T-helper 9 cell (primary cell): Measurements from ENCODE around the gene ATP1B1.

ENCODE experiments used
- DNase-seq: peaks from one replicate; pipeline ENCODE4 v3.0.0-alpha.2; 2020

Gene ATP1B1

DNA sequence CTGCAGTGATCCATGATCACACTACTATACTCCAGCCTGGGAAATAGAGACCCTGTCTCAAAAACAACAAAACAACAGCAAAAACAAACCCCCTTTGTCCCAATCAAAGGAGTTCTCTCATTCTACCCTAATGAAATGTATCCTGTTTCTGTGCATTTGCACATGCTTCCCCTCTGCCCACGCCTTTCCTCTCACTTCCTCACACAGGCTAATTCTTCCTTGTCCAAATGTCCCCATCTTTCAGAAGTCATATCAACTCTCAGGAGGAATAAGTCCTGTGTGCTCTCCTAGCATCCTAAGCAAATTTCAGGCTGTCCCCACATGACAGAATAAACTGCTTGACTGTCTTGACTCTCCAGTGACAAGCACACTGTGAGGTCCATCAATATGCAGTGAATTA is 8.1 kb upstream of the ATP1B1 start:
- DNase-seq = no peak

DNA sequence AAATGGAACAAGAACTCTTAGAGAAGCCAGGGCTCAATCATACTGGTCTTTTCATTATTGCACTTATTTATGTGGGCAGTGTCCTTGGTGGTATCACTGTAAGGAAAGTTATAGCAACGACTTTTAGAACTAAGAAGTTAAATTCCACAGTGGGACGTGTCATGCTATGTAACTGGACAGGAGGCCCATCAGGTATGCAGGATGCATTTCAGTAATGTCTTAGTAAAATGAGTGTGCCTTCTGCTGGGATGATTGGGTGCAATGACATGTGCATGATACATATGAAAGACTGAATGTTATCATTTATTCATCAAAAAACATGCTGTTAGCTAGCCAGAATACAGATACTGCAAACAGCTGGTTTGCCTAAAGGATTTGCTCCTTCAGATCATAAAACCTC is 6.9 kb upstream of the ATP1B1 start:
- no peak for DNase-seq

DNA sequence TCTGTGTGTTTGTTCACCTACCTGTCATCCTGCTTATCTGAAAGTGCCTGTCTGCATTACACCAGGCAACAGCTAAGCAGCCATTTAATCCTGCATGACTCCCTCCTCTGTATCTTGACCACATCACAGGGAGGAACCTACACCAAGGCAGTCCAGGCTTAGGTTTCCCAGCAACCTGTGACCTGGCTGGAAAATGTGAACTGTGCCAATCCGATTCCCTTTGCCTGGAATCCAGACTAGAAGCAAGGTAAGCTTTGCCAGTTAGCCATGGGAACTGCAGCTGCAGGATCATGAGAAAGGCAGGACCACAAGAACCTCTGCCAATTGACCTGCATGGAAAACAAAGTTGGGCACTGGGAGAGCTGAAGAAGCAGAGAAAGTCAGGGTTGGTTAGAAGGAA is 6.3 kb upstream of the ATP1B1 start:
- DNase-seq = no peak

DNA sequence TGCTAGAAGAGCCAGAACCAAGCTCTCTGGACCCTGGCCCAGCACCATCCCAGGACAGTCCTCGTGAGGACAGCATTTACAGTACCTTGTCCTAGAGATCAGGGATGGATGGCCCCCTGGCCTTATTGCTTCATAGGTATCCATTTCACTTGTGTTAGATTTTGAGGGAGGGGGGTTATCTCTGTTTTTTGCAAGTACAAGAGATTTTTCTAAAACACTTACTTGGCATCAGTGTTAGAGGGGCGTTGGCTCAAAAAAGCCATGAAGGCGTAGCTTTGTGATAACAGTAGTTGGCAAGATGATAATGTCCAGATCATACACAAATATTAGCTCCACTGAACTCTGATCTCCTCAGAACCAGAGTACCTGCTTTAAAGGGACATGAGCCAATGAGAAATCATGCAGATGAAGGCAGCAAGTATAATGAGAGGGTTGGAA is 5.8 kb upstream of the ATP1B1 start:
- no peak for DNase-seq

DNA sequence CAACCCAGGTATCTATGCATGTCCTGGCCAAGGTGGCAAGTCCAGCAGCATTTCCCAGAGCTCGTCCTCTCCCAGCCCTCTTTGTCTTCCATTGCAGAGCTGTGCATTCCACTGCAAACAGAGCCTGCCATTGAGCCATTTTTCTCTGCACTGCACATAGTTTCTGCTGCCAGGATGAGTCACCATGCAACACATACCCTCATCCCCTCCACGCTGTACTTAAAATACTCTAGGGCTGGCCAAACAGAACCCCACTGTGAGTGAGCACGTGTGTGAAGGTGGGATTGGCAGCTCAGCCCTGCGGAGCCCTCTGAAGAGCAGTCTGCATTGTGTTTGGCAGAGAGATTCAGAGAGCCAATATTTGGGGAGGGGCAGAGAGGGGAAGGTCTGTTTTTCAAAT is 3.9 kb upstream of the ATP1B1 start:
- no peak for DNase-seq

DNA sequence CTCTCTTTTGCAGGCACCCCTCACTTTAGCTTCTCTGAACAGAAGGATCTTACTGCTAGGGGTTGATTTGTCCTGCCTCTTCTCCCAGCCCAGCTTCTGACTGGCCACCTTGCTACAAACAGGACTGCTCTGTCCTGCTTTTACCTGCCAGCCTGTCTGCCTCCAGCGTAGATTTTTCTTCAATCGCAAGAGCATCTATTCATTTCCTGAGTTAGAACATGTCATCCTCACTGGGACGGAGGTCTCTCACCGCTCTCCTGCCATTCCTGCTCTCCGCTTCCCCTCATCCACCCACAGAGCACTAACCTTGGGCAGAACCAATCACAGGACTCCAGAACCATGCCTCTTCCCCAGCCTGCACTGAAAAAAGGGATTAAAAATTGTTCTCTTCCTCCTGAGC is 3.5 kb upstream of the ATP1B1 start:
- DNase-seq = no peak

DNA sequence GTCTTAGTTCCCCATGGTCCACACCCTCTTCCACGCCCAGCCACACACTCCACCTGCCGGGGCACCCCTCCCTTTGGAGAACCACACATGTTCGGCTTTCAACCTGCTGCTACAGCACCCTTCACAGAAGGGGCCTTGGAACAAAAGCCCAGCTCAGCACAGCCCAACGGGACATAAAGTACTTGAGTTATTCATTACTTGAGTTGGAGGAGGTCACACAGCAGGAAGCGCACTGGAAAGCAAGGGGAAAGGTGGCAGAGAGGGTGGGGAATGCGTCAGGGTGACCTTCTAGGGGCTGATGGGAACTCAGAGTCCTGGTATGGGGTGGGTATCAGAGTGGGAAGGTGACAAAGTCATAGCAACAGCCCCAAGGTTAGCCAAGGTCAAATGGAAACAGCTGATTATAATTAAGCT is 3.0 kb upstream of the ATP1B1 start:
- no peak for DNase-seq

DNA sequence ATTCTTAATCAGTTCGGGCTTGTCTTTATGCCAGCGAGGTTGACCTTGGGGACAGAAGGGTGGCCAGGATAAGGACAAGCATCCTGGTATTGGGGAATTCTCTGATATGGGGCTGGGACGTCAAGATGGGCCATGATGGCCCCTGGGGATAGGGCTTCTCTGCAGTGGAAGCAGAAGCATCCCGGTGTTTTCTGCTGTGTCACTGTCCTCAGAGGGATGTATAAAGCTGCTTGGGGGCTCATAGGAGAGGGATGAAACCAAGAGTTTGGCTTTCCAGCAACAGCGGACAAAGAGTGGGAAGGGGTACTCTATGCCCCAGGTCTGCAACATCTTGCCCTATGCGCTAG is 1.4 kb upstream of the ATP1B1 start:
- no peak for DNase-seq

DNA sequence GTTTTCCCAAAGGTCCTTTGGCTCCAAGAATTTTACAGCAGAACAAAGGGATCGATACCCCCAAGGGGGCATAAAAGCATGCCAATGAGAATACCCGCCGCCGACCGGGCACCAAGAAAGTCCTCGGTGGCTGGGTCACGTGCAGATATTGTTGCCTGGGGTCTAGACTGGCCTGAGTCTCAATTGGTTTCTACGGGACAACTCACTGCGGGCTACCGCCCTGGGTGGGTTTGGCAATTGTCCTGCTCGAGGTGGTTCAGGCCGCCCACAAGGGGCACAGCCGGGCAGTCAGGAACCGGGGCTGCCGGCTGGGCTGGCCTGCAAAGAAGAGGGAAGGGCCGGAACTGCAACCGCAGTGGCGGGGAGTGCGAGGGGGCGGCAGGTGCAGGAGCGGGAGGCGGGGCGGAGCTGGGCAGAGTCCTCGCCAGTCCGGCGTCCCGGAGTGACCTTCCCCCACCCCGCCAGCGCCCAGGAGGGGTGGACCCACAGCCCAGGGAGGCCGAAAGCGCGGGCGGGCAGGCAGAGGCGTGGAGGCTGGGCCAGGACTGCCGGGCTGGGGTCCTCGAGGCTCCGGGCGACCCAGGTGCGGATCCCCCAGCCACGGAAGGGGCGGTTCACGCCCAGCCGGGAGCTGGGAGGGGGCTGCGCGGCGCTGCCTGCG is 926 bp upstream of the ATP1B1 start:
- DNase-seq = peak; percentile 33

DNA sequence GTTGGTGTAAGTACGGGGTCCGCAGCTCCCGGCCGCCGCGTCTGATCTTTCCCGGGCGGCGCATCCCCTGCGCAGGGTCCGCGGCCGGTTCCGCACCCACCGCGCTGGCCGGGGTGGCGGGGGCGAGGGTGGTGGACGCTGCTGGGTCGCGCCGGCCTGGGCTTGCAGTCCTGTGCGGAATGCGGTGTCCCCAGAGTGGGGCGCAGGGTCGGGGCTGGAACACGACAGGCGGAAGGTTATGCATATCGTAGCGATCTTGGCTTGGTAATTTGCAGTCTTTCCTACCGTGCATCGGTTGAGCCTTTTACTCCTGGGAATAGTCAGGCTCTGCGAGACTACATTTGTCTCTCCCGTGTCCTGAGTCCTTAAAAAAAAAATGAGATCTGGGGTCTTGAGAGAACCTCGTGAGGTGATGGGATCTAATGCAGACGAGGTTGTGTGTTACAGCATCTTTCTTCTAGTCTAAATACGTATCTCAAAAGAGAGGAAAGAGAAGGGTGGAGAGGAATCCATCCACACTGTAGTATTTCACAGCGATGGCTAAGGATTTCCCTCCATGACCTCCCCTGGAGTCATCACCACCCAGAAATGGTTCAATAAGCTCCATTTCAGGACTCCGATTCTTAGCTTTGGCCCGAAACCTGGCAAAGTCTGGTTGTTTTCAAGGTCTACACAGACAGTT is 572 bp downstream of the ATP1B1 start:
- no peak for DNase-seq

DNA sequence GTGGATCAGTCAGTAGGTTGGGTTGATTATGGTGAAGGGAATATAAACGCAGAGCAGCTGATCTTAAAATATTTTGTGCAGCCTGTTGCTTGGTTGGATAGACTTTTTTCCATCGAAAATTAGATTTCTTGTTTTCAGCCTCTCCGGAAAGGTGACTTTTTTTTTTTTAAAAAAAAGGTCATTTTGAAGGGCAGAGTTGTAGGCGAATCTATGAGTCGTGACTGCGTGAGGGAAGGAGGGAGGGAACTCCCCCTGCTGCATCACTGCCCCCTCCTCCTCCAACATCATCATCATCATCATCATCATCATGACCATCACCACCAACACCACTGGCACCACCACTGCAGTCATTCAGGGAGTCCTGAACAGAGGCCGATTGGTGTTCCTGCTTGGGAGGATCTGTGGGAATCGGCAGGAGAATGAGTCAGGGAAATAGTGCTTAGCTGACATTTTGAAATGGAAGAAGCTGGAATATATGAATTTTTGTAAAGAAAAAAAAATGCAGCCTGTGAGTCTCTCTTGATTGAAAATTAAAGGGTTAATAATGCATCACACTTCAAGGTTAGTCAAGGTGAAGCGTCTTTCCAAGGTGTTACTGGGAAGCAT is 1.2 kb downstream of the ATP1B1 start:
- no peak for DNase-seq

DNA sequence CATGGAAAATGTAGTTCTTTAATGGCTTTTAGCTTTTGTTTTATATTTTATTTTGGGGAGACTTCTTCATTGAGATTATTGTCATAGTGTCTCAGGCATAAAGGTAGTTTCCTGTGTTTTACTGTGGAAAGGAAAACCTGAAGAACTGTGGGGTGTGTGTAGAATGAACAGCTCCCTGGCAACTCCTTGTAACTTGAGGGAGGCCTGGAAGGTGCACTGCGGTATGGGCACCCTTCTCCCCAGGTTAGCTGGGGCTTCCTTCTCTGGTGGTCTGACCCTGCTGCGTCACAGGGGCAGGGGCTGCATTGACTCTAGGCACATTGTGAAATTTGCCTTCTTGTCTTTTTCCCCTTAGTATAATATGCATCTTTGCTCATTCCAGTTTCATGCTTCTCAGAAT is 1.7 kb downstream of the ATP1B1 start:
- no peak for DNase-seq

DNA sequence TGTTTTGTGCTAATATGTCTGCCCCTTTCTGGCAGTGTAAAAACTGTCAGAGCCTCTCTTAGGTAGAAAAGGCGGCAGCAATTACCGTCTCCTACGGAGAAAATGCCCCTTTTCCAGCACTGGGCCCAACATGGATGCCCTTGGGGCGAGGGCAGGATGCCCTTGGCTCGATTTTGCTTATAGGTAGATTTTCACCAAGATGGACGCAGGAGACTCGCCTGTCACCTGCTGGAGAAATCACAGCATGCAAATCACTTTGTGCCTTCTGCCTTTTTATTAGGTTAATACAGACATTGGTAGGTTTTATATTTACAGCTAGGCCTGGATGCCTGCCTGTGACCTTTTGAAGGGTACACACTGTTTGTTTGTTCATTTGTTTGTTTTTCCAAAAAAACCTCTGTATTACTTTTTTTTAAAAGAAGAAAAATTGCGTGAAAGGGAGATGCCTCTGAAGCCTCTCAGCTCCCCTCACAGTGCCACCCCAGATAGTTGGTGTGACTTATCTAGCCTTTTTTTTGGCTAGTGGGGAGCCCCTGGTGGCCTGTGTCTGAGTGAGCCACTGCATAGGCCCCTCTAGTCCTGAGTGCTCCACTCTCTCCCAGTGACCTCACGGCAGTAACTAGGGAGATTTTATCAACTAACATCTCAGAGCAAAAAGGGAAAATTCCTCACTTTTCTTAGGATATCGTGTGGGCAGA is 2.5 kb downstream of the ATP1B1 start:
- DNase-seq = no peak

DNA sequence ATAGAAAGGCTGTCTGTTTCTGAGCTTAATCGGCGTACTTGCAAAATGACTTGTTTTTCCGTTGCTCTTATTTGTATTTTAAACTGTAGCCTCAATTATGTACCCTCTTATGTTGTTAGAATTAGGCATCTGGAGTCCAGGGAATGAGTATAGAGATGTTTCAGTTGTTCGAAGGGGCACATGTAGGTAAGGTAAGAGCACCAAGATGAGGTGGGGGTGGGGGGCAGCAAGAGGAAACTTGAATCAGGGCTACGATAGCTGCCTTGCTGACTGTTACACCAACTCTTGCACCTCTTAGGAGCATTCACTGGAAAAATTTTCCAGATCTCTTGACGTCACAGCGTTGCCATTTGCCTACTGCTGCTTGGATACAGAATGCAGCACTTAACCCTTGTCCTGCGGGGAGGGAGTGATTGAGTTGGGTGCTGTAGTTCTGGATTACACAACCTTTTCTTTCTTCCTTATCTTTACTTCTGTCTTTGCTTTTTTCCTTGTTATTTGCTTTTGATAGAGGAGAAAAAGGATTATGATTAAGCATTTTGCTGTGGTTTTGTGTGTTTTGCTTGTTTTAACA is 3.2 kb downstream of the ATP1B1 start:
- no peak for DNase-seq

DNA sequence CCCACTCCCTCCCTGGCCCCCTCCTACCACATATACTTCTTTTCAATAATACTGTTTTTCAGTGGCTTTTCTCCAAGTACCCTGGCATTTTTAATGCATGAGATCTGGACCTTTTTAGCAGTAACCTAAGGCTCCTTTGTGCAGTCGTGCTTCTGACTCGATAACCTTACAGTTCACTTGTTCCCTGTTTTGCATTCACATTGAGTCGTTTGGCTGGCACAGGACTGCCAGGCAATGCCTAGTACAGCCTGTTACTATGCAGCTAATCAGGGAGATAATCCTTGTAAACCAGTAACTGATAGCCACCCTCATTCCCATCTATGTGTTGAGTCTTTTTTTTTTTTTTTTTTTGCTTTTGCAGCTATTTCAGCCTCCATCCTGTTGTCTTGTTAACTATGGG is 3.7 kb downstream of the ATP1B1 start:
- no peak for DNase-seq

DNA sequence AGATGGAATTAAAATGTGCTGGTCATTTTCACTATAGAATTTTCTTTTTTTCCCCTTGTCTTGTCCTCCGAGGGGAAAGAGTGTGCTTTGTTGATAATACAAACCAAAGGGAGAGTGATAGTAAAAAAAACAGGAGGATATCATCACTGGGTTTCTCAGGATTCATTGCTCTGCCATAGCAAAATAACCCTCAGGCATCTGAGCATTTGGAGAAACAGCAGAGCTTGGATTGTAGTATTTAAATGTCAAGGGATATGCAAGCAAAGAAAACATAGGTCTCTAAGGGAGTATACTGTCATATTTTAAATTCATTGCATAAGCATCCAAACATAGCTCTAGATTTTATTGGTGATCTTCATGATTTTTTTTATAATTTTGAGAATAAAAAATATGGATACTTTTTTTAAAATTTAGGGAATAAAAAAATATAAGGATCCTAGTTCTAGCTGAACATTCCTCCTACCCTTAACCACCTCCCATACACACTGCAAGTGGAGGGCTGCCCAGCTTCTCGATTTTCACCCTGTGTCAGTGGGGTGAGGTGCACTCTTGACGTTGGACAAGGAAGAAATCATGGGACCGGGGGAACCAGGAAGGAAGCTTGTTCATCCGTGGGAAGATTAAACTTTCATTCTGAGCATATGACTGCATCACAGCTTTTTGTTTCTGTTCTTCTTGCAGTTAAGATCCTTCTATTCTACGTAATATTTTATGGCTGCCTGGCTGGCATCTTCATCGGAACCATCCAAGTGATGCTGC is 4.4 kb downstream of the ATP1B1 start:
- no peak for DNase-seq

DNA sequence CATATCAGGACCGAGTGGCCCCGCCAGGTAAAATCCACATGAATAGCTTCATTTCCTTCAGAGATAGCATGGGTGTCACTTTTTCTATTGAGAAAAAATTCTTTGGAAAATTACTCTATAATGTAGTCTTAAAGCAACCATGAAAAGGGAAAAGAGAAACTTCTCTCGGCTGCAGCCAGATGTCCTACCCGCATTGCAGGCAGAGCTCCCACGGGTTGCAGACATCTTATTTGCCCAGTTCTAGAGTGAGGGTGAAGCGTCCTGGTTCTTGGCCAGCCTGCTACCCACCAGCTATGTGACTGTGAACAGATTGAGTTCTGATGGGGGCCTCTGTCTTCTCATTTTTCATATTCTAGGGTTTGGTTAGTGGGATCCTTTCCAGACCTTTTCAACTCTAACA is 5.0 kb downstream of the ATP1B1 start:
- DNase-seq = no peak

DNA sequence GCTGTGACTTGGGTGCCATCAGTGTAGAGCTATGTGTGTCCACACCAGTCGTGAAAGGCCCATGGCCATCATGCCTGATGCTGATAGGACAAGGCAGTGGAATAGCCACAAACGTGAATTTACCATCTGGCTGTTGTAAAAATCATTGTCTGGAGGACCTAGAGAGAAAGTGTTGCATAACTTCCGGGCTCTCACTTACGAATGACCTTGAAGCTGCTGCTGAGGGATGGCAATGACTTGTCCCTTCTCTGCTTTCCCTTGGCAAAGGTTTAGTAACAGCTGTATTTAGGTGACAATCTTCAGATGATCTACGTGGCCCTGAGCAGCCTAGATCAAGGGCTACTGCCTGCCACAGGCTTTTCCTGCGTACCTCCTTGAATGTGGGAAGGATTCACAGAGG is 5.8 kb downstream of the ATP1B1 start:
- DNase-seq = no peak

DNA sequence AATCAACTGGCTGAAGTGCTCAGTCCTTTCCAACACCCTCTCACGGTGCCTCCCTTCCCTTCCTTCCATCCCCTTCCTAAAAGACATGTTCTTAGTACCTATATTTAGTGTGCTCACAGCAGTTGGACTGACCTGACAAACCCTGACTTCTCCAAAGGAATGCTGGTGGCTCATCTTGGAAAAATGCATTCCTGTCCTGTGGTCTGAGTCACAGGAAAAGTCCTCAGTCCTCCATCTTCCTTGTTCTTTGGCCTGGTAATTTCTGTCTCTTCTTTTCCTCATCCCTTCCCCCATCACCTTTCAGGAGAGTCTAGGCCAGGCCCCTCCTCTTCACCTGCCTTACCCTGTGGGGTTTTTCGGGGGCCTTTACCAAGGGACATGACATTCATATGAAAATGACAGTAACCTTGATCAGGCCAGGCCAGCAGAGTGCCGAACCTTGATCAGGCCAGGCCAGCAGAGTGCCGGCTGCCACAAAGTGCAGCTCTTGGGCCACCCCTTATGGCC is 7.2 kb downstream of the ATP1B1 start:
- no peak for DNase-seq

DNA sequence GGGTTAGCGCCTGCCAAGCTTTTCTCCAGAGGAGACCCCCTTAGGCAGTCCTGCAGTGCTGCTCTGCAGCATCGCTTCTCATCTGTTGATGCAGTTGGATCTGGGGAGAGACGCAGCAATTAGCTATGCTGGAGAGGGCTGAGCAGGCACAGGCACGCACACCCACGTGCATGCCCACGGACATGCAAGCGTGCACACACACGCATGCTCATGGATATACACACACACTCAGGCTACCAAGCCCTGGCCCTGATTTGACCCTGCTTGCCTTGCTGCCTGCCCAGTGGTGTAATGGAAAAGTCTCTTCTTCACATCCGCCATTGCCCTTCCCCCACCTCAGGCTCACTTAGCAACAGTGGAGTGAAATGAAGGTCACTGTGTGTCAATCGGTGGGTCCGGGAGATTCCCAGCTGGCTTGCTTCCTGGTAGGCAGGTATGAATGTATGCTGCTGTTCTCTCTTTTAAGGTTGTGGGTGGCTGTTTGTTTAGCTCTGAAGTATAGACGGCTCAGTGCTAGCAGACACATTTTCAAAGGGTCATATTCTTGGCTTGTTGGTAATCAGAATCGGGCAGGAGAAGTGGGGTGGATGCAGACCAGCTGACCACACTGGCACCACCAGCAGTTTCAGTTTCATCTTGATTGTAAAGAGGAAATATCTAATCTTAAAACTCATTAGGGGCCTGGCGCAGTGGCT is 9.5 kb downstream of the ATP1B1 start:
- DNase-seq = no peak

DNA sequence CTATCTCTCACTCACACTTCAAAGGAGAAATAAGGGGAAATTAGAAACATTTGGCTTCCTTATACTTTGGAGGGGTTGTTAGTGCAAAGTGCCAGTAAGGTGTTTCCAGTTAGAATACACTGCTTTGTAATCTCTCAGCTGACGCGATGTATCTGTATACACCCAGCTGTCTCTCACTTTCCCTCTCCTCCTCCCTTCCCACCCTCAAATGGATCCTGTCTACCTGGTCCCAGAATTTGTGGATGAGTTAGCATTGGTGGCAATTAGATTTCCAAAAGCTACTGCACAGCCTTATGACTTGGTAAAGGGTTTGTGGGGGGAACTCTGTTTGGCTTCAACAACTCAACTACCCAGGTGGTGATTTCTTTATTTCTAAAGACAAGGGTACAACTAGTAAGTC is 10.5 kb downstream of the ATP1B1 start:
- no peak for DNase-seq

DNA sequence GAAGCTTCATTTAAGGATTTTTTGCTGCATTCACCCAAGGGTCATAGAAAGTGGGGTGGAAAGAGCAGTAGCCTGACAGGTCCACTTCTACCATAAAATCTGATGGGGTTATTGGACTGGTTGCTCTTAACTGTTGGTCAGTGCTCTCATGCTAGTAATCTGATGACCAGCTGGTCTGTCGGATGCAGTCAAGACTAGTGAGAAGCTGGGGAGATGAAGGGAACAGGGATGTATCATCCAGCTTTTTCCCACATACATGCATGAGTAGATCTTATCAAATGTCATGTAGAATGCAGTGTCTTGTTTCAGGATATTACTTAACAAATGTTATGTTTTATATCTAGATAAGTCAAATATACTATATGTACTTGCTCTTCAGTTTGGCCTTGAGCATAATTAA is 11.1 kb downstream of the ATP1B1 start:
- no peak for DNase-seq
